Heart left ventricle (tissue), 13 donors: ENCODE measurements around the gene CRADD.

Experiments
- CTCF ChIP-seq, 12 donors: fragments of 200-600 bp; sonication (generic) in 4 of 12; IDR thresholded peaks; one replicate each; pipeline versions ENCODE4 v1.5.0 to v1.8.0; 2018 to 2022; ENCODE audit warnings: antibody characterized with exemption in 12 of 12, mild to moderate bottlenecking in 5 of 12
- POLR2A ChIP-seq, 2 donors: fragments of 450-650 bp; IDR thresholded peaks; one replicate each; pipeline ENCODE4 v1.6.1; 2017; ENCODE audit warnings: antibody characterized with exemption in 2 of 2, mild to moderate bottlenecking in 2 of 2, moderate library complexity in 2 of 2
- donor health status: ischemic (EF 13 %, LVEDD 7.1; RV severe dilation, severe dysfunction).
- donor health status: DM: no; HTN: yes; CAD: no.
- donor health status: DM: no; HTN: no; CAD: no.
- donor health status: ischemic (EF 25% LVEDD 6.9; RV normal size, moderate dysfunction).
- donor health status: ischemic (EF 25% LVEDD 5.7; RV mildly dilated, moderate dysfunction).
- donor health status: ischemic (EF 35%, LVEDD 5.7; RV mildly dilated, moderate dysfunction).
- donor health status: nonischemic (EF 11% LVEDD 7.7; RV severe dilation, severe dysfunction).
- donor health status: DM: yes; HTN: yes; CAD: no.
- donor health status: PGD.
- donor health status: ischemic (EF 29% LVEDD 5.4; RV normal size, mild dysfunction).
- donor health status: nonischemic (EF 23%, LVEDD 6.1; RV moderate dilation, normal function).

DNA sequence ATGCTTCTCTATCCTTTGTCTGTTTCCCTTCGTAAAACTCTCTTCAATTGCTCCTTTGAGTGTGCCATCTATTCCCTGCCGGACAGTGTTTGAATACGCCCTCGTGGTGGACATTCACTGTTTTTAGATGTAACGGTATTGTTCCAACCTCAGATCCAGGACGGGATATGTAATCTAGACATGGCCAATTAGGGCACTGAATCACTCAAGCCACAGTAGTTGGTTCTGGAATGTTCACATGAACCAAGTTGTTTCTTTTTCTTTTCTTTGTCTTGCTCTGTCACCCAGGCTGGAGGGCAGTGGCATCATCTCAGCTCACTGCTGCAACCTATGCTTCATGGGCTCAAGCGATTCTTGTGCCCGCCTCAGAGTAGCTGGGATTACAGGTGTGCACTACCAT lies 267.0 kb downstream of the CRADD start:
- TF ChIP-seq CTCF (IDR thresholded peaks at IDR 0.05) (no peak), POLR2A (IDR thresholded peaks at IDR 0.05) (no peak)
